Cardiac muscle cell (in vitro differentiated cells and primary cell): ENCODE results near the gene C3orf70. TPM values are rescaled to one million over a fixed set of nuclear protein-coding genes. Genes with fewer than 3 reads are reported as not detected.

Source experiments
- DNase-seq, 2 donors: peaks; one replicate each; pipeline versions ENCODE4 v3.0.0 to v3.0.0-alpha.2; 2010 to 2017; ENCODE audit warnings: low read depth in 1 of 2, low spot score in 1 of 2
- H3K27ac ChIP-seq: fragments of 200-600 bp; sonication (generic); 2 replicates; pipeline ENCODE4 v1.5.1; 2016
- H3K27me3 ChIP-seq: fragments of 200-600 bp; sonication (generic); 2 replicates; pipeline ENCODE4 v1.6.0; 2016; ENCODE audit warnings: control low read depth
- H3K36me3 ChIP-seq: fragments of 200-600 bp; sonication (generic); 2 replicates; pipeline ENCODE4 v1.5.1; 2016; ENCODE audit warnings: control low read depth
- H3K4me1 ChIP-seq: fragments of 200-600 bp; sonication (generic); 2 replicates; pipeline ENCODE4 v1.8.1; 2017; ENCODE audit warnings: low read depth, mild to moderate bottlenecking, mixed run types
- H3K4me3 ChIP-seq: fragments of 200-600 bp; sonication (generic); 2 replicates; pipeline ENCODE4 v1.5.1; 2016; ENCODE audit warnings: mild to moderate bottlenecking
- H3K9me3 ChIP-seq: fragments of 200-600 bp; sonication (generic); 2 replicates; pipeline ENCODE4 v1.5.1; 2017; ENCODE audit warnings: low read depth, mild to moderate bottlenecking, control low read depth
- polyA plus RNA-seq: library from polyadenylated mRNA; unstranded; fragments of >200 nt; fragmentation: Nextera tagmentation; extraction: Ambion mirVana; gene quantifications from 2 replicates; pipeline ENCODE4 v1.2.1, GENCODE V29; 2016
- total RNA-seq: library from RNA; depleted of rRNA; stranded (reverse); fragments of >200 nt; gene quantifications from 2 replicates; pipeline ENCODE4 v1.2.3, GENCODE V29; 2016
- TF ChIP-seq, protein P1 (sequence below): IDR thresholded peaks from 2 replicates; pipeline ENCODE4 v1.5.1; 2012; ENCODE audit warnings: low read depth, mild to moderate bottlenecking, low read length

C3orf70 gene
- total and polyA plus RNA-seq, 2 experiments from 2014 or later = 0.42 to 0.55 TPM

DNA sequence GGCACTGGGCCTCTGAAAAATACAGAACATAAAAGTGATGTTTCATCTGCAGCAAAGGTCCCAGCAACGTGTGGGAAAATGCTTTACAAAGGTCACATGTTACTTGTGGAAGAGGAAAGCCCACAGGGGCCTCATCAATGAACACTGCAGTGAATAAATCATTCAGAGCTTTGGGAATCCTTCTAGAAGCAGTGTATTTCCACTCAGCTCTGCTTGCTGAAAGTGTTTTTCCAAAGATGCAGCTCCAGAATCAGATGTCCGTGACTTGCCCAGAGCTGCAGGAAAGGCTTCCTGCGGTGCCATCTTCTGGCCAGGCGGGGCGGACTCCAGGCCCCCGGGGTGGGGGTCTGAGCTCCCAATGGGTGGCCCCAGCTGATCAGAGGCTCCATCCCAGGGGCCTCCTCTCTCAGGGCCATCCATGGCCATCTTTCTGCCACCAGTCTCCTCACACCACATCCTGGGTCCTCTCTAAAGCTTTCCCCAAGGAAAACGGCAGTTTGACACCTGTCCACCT lies 81.5 kb downstream of the C3orf70 start:
- Histone ChIP-seq H3K27ac (no peak overlapping the region), H3K27me3 (no peaks in the 10 kb centered on the region), H3K4me1 (no peaks in the 10 kb centered on the region), H3K9me3 (no peaks in the 10 kb centered on the region), H3K4me3 (no peak overlapping the region), H3K36me3 (no peaks in the 10 kb centered on the region)
- DNase-seq = no peak
- TF ChIP-seq, protein P1, sequence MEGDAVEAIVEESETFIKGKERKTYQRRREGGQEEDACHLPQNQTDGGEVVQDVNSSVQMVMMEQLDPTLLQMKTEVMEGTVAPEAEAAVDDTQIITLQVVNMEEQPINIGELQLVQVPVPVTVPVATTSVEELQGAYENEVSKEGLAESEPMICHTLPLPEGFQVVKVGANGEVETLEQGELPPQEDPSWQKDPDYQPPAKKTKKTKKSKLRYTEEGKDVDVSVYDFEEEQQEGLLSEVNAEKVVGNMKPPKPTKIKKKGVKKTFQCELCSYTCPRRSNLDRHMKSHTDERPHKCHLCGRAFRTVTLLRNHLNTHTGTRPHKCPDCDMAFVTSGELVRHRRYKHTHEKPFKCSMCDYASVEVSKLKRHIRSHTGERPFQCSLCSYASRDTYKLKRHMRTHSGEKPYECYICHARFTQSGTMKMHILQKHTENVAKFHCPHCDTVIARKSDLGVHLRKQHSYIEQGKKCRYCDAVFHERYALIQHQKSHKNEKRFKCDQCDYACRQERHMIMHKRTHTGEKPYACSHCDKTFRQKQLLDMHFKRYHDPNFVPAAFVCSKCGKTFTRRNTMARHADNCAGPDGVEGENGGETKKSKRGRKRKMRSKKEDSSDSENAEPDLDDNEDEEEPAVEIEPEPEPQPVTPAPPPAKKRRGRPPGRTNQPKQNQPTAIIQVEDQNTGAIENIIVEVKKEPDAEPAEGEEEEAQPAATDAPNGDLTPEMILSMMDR = no peak

DNA sequence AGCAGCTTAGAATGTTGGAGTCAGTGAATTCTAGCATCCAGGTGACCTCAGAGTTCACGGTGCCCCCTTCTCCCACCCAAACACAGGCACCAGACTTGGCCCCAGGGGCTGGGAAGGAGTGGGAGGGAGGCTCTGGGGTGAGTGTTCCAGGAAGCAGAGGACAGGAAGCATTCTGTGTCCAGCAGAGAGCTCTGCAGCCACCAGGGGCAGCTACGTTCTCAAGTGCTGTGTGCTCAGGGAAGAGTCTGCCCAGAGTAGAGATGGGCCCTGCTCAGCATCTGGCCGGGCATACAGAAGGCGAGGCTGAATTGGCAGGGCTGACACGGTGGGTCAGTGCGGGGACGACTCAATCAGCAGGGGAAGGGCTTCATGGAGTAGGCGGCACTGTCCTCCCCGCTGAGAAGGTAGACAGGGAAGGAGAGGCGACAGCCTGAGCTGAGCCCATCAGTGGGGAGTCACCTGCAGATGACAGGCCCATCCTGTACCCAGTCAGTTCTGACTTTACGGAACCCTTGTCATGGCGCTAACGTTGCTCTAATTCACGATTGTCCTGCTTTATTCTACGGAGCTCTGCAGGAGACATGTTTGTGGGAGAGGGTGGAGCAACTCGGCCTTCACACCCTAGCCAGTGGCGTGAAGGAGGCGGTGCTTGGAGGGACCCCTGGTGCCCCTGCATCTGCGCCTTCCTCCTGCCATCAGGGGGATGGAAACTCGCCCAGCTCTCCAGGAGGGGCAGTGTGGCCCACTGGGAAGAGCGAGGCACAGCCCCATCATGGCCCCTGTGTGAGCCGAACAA lies 82.2 kb downstream of the C3orf70 start:
- TF ChIP-seq, protein P1 = peak; percentile 58
- H3K4me3 ChIP-seq = no peak overlapping the region
- H3K9me3 ChIP-seq = no peaks in the 10 kb centered on the region
- H3K27me3 ChIP-seq = no peaks in the 10 kb centered on the region
- no peaks in the 10 kb centered on the region for H3K4me1 ChIP-seq
- H3K36me3 ChIP-seq = no peaks in the 10 kb centered on the region
- no peak overlapping the region for H3K27ac ChIP-seq
- peak; percentile 44 to 58 for DNase-seq

DNA sequence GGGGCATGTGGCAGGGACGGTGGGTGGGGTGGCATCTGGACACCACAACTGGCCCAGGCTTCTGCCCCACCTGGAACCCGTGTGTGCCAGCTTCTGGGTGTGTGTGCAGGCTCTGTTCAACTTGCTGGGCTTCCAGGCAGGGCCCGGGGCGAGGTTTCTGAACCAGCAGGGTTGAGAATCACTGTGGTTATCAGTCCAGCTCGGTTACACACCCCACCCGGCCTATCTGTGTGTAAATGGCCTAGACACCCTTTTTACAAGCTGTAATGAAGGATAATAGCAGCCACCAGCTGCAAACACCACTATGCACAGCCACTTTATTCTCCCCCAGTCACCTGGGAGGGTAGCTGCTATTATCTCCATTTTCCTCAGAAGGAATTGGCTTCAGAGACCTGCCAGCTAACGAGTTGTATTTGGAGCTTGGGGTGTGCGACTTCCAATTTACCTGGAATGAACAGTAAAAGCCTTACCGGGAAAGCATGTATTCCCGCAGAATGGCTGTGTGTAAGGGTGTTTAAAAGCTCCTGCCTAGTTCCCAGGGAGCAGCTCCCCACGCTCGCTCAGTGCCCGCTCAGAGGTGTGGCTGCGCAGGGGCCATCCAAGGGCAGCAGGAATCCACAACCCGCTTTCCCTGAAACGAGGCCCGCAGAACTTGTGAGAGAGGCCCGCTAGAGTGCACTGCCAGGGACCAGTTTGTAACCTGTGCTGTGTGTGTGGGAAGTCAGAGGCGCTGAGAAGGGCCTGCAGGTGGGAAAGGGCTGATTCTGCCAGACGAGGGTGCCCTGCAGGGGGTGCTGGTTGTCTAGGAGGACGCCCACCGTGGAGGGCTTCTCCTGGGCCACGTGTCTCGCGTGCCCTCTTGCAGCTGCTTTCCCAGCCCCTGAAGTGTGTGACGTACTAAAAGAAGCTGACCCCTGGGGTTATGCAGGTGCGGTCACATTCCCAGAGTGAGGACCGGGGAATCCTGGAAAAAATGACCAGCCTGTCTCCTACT lies 83.5 kb downstream of the C3orf70 start:
- H3K27me3 ChIP-seq = no peaks in the 10 kb centered on the region
- TF ChIP-seq, protein P1 = no peak
- peak in 1 of 2 donors; percentile 51 for DNase-seq
- H3K9me3 ChIP-seq = no peaks in the 10 kb centered on the region
- H3K27ac ChIP-seq = no peak overlapping the region
- H3K36me3 ChIP-seq = no peaks in the 10 kb centered on the region
- no peak overlapping the region for H3K4me3 ChIP-seq
- no peaks in the 10 kb centered on the region for H3K4me1 ChIP-seq

DNA sequence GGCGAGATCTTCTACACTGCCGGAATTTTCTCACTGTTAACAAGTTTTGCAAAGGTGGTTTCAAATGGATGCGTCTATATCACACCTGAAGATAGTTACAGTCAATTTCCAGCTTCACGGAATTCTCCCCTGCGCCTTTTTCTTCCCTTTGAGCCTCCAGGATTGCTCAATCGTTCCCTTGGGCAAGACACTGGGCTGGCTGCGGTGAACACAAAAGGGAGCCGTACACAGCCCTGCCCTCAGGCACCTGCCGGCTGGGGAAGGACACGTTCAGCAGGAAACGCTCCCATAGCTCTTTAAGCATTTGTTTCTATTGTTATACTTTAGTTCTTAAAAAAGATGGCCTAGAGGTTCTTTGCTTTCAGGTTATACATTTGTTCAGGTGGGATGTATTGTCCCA lies 85.7 kb downstream of the C3orf70 start:
- no peaks in the 10 kb centered on the region for H3K9me3 ChIP-seq
- H3K4me1 ChIP-seq = no peaks in the 10 kb centered on the region
- no peak for DNase-seq
- H3K27me3 ChIP-seq = no peaks in the 10 kb centered on the region
- no peaks in the 10 kb centered on the region for H3K36me3 ChIP-seq
- no peak overlapping the region for H3K4me3 ChIP-seq
- TF ChIP-seq, protein P1 = no peak
- no peak overlapping the region for H3K27ac ChIP-seq

DNA sequence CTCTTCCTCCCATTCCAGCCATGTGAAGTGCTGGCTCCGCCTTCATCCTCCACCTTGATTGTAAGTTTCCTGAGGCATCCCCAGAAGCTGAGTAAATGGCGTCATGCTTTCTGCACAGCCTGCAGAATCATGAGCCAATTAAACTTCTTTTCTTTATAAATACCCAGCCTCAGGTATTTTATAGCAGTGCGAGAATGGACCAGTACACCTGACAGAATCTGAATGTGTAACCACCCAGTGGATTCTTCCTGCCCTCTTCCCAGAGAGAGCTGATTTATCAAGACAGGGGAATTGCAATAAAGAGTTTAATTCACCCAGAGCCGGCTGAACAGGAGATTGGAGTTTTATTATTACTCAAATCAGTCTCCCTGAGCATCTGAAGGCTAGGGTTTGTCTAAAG lies 86.6 kb downstream of the C3orf70 start:
- Histone ChIP-seq H3K36me3 (no peaks in the 10 kb centered on the region), H3K9me3 (no peaks in the 10 kb centered on the region), H3K27me3 (no peaks in the 10 kb centered on the region), H3K27ac (no peak overlapping the region), H3K4me1 (no peaks in the 10 kb centered on the region), H3K4me3 (no peak overlapping the region)
- DNase-seq = no peak
- TF ChIP-seq, protein P1 = no peak
